ENCODE measurements around the gene TMEM175.

Gene TMEM175

DNA sequence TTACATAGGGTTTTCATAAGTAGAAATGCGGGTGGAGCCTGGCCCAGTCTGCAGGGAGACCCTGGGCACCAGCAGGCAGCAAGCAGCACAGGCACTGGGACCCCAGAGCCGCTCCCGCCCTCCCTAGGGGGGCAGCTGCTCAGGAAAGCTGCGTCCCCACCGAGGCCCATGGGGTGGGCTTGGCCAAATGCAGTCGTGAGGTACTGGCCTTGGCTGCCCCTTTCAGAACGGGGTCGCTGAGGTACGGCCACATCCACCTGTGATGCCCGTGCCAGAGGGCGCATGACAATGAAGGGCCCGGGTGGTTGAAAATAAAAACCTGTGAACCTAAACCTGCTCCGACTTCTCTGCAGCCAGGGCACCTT lies 16.7 kb downstream of the TMEM175 start:
- no peak for DNase-seq

GRCh38 chr4:949656-950055 lies 17.4 kb downstream of the TMEM175 start:
- DNase-seq = no peak

- DNase-seq = no peak
Observed at GRCh38 chr4:950136-951020, 18.1 kb downstream of the TMEM175 start.

- no peak for DNase-seq
Observed at GRCh38 chr4:951186-951585, 18.9 kb downstream of the TMEM175 start.

GRCh38 chr4:951594-952468 lies 19.6 kb downstream of the TMEM175 start:
- DNase-seq = no peak

DNA sequence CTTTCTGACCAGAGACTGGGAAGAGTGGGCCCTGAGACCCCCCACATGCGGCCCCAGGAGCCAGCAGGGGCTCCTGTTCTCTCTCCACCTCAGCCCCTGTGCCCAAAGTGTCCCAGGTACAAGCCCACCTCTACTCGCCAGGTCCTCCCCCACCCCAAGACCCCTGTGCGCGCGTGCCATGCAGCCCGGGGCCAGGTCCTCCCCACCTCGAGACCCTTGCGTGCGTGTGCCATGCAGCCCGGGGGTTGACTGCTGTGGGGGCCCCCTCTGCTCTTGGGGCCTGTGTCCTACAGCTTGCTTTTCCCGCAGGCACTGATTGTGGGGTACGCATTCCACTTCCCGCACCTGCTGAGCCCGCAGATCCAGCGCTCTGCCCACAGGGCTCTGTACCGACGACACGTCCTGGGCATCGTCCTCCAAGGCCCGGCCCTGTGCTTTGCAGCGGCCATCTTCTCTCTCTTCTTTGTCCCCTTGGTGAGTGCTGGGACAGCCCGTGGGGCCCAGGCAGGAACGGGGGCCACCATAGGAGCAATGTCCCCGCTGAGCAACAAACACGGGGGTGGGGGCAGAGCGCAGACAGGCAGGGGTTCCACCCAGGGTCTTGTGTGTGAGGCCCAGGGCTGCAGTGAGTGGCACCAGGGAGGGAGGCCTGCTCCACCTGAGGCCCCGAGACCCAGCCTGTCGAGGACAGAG lies 20.8 kb downstream of the TMEM175 start:
- no peak for DNase-seq

DNA sequence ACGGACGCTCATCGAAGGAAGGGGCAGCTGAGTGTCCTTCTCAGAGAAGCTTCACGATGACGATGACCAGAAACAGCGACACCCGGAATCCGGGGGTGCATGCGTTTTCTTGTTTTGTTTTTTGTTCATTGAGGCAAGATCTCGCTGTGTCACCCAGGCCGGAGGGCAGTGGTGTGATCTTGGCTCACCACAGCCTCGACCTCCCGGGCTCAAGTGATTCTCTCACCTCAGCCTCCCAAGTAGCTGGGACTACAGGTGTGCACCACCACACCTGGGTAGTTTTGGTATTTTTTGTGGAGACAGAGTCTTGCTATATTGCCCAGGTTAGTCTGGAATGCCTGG lies 21.3 kb downstream of the TMEM175 start:
- DNase-seq = no peak

GRCh38 chr4:954211-955020 lies 22.2 kb downstream of the TMEM175 start:
- DNase-seq = no peak

DNA sequence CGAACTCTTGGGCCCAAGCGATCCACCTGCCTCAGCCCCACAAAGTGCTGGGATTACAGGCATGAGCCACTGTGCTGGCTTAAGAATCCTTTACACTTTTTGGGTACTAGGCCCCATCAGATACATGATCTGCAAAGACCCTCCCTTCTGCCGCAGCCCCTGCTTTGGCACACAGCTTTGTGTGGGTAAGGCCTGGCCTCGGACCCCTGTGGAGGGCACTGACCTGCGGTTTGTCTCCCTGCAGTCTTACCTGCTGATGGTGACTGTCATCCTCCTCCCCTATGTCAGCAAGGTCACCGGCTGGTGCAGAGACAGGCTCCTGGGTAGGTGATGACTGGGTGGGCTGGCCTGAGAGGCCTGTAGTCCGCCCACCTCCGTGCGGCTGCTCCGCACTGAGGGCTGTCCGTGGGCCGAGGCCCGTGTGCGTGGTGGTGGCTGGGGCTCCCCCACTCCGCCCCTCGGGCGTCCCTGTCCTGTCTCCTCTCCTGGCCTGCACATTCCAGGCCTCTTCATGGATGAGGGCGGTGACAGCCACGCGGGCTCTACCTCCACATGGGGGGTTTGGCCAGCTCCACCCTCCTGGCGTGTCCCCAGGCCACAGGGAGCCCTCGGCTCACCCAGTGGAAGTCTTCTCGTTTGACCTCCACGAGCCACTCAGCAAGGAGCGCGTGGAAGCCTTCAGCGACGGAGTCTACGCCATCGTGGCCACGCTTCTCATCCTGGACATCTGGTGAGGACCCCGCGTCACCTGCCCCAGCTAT lies 23.1 kb downstream of the TMEM175 start:
- no peak for DNase-seq

DNA sequence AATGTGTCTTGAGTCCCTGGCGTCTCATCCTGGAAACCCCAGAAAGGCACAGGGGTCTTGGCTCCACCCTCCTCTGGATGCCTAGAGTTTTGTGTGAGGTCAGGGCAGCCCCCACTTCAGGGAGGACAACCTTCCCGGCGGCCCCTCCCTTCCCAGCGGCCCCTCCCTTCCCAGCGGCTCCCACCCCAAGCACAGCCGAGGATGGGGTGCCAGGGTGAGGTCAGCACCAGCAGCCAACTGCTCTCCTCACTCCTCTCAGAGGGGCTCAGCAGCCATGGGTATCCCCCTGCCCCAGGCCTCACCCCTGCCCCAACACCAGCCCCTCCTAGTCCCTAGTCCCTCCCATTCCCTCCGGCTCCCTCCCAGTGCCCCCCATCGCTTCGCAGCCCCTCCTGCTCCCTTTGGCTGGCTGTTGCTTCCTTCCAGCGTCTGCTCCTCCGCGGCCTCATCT lies 23.7 kb downstream of the TMEM175 start:
- DNase-seq = no peak

DNA sequence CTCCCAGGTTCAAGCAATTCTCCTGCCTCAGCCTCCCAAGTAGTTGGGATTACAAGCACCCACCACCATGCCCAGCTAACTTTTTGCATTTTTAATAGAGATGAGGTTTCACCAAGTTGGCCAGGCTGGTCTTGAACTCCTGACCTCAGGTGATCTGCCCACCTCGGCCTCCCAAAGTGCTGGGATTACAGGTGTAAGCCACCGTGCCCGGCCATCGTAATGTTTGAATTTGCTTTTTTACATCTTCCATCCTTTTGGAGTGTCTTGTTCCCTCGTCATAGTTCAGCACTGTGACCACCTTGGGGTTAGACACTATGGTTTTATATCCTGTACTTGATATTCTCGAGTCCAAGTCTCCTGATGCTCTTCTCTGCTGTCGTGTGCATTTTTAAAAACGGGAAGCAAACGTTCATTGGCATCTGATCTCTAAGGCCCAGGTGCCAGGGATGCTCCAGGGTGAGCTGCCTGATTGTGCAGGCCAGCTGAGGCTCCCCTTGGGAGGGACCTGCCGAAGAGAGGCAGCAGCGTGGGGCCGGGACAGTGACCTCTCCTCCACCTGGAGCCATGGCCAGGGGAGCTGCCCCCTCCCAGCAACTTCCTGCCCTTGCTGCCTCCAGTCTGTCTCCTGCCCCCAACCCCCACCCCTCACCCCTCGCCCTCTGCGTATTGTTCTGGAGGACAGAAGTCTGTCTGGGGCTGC lies 24.4 kb downstream of the TMEM175 start:
- DNase-seq = no peak

- DNase-seq = no peak
Observed at GRCh38 chr4:957231-957580, 24.9 kb downstream of the TMEM175 start.

- DNase-seq = no peak
Observed at GRCh38 chr4:957581-958313, 25.5 kb downstream of the TMEM175 start.

- no peak for DNase-seq
Observed at GRCh38 chr4:958314-958665, 26.0 kb downstream of the TMEM175 start.

- no peak for DNase-seq
Observed at GRCh38 chr4:958696-959337, 26.6 kb downstream of the TMEM175 start.

GRCh38 chr4:959338-960139 lies 27.3 kb downstream of the TMEM175 start:
- no peak for DNase-seq

GRCh38 chr4:960140-960635 lies 27.9 kb downstream of the TMEM175 start:
- no peak for DNase-seq

GRCh38 chr4:960636-961350 lies 28.5 kb downstream of the TMEM175 start:
- no peak for DNase-seq

All from NCI-H226 (cell line).